SK-N-SH (cell line): ENCODE results near the gene SHROOM3. TPM values are rescaled to one million over a fixed set of nuclear protein-coding genes. Genes with fewer than 3 reads are reported as not detected.

Experiments used
- CTCF ChIA-PET: fragments of 300-600, 350-600 bp; formaldehyde crosslinking; extraction: SDS; loops from one replicate; lab custom pipeline; 2021; lab: Yijun Ruan, JAX
- POLR2A ChIA-PET: fragments of 350-600 bp; sonication (Branson Sonifier 250); formaldehyde crosslinking; extraction: SDS; loops from one replicate; lab custom pipeline; 2020; ENCODE audit warnings: antibody characterized with exemption, inconsistent platforms; lab: Yijun Ruan, JAX
- DNase-seq: peaks from one replicate; pipeline ENCODE4 v3.0.0; 2012
- H2AFZ ChIP-seq: fragments of 200-600 bp; sonication (generic); 2 replicates; pipeline ENCODE4 v1.8.1; 2016; ENCODE audit warnings: antibody characterized with exemption, mild to moderate bottlenecking, low read depth
- H3F3A ChIP-seq: fragments of 200-600 bp; sonication (generic); replicated peaks from 2 replicates; pipeline ENCODE3; 2016; ENCODE audit warnings: antibody characterized with exemption, mild to moderate bottlenecking; ENCODE audit not compliant: insufficient read depth
- H3K27ac ChIP-seq, 2 experiments: fragments of 200-500 bp in 1 of 2; fragments of 200-600 bp in 1 of 2; sonication (Bioruptor generic) in 1 of 2; sonication (generic), shearing (Covaris generic) in 1 of 2; 2 replicates each; pipeline versions ENCODE4 v1.5.1 to v1.6.1; 2014 to 2016; ENCODE audit warnings: low read depth in 2 of 2, inconsistent platforms in 1 of 2, low read length in 1 of 2, mild to moderate bottlenecking in 1 of 2, mixed read lengths in 1 of 2
- H3K27me3 ChIP-seq: fragments of 200-600 bp; sonication (generic), shearing (Covaris generic); 2 replicates; pipeline ENCODE4 v1.6.1; 2016; ENCODE audit warnings: mixed run types; ENCODE audit not compliant: insufficient read depth
- H3K36me3 ChIP-seq, 2 experiments: fragments of 200-500 bp in 1 of 2; fragments of 200-600 bp in 1 of 2; sonication (Bioruptor generic) in 1 of 2; sonication (generic) in 1 of 2; replicated peaks in 1 of 2; 2 replicates each; pipeline versions ENCODE3 to v1.5.1; 2014 to 2016; ENCODE audit warnings: low read length in 1 of 2, mild to moderate bottlenecking in 1 of 2; ENCODE audit not compliant: insufficient read depth in 2 of 2, control insufficient read depth in 1 of 2
- H3K4me1 ChIP-seq, 2 experiments: fragments of 200-500 bp in 1 of 2; fragments of 200-600 bp in 1 of 2; sonication (Bioruptor generic) in 1 of 2; sonication (generic), shearing (Covaris generic) in 1 of 2; 2 replicates each; pipeline versions ENCODE4 v1.5.1 to v1.6.1; 2014 to 2016; ENCODE audit warnings: low read depth in 1 of 2, low read length in 1 of 2, mixed run types in 1 of 2; ENCODE audit not compliant: insufficient read depth in 2 of 2, control insufficient read depth in 1 of 2
- H3K4me2 ChIP-seq: fragments of 200-600 bp; sonication (generic), shearing (Covaris generic); 2 replicates; pipeline ENCODE4 v1.6.1; 2017; ENCODE audit warnings: mixed run types
- H3K4me3 ChIP-seq, 2 experiments: fragments of 200-500 bp in 1 of 2; fragments of 200-600 bp in 1 of 2; sonication (Bioruptor generic) in 1 of 2; sonication (generic), shearing (Covaris generic) in 1 of 2; 2 replicates each; pipeline versions ENCODE4 v1.5.1 to v1.8.1; 2014 to 2016; ENCODE audit warnings: low read depth in 2 of 2, inconsistent platforms in 1 of 2, low read length in 1 of 2, mild to moderate bottlenecking in 1 of 2, mixed read lengths in 1 of 2, moderate library complexity in 1 of 2
- H3K79me2 ChIP-seq: fragments of 200-600 bp; sonication (generic); 2 replicates; pipeline ENCODE4 v1.8.1; 2017; ENCODE audit warnings: mild to moderate bottlenecking; ENCODE audit not compliant: insufficient read depth
- H3K9ac ChIP-seq: fragments of 200-600 bp; sonication (generic); 2 replicates; pipeline ENCODE4 v1.6.1; 2017; ENCODE audit warnings: mixed run types
- H3K9me2 ChIP-seq: fragments of 200-600 bp; sonication (generic); 2 replicates; pipeline ENCODE4 v1.6.1; 2017; ENCODE audit warnings: mixed run types
- H3K9me3 ChIP-seq: fragments of 200-600 bp; sonication (generic); 2 replicates; pipeline ENCODE4 v1.6.1; 2017; ENCODE audit warnings: mixed run types, mild to moderate bottlenecking, moderate library complexity
- H4K20me1 ChIP-seq: fragments of 200-600 bp; sonication (generic); 2 replicates; pipeline ENCODE4 v1.6.1; 2017; ENCODE audit warnings: mild to moderate bottlenecking, mixed run types; ENCODE audit not compliant: insufficient read depth
- GABPA ChIP-seq: IDR thresholded peaks from 2 replicates; pipeline ENCODE4 v1.4.0; 2012; ENCODE audit warnings: low read depth, mild to moderate bottlenecking
- MEF2A ChIP-seq: IDR thresholded peaks from 2 replicates; pipeline ENCODE4 v1.4.0; 2012; ENCODE audit warnings: low read depth, borderline replicate concordance
- POLR2AphosphoS5 ChIP-seq: IDR thresholded peaks from 2 replicates; pipeline ENCODE4 v1.6.1; 2012; ENCODE audit warnings: low read depth, low read length
- RAD21 ChIP-seq: IDR thresholded peaks from 2 replicates; pipeline ENCODE4 v1.6.1; 2012; ENCODE audit warnings: mild to moderate bottlenecking, low read length
- RCOR1 ChIP-seq: fragments of 150-350 bp; IDR thresholded peaks from 2 replicates; pipeline ENCODE4 v1.6.1; 2017; ENCODE audit warnings: antibody characterized with exemption, low read length
- TAF1 ChIP-seq: IDR thresholded peaks from 2 replicates; pipeline ENCODE4 v1.6.1; 2012; ENCODE audit warnings: low read depth, mild to moderate bottlenecking, low read length, moderate library complexity, borderline replicate concordance
- TCF12 ChIP-seq: IDR thresholded peaks from 2 replicates; pipeline ENCODE4 v1.4.0; 2012
- TEAD4 ChIP-seq: IDR thresholded peaks from 2 replicates; pipeline ENCODE4 v1.4.0; 2012; ENCODE audit warnings: mild to moderate bottlenecking, borderline replicate concordance; ENCODE audit not compliant: insufficient read depth
- YY1 ChIP-seq: IDR thresholded peaks from 2 replicates; pipeline ENCODE4 v1.4.0; 2012; ENCODE audit warnings: low read depth, mild to moderate bottlenecking
- WGBS: methylation state at CpG from one replicate; pipeline ENCODE4 v1.1.6; 2017; ENCODE audit warnings: low lambda C conversion rate; 5-methylcytosine and 5-hydroxymethylcytosine counted together
- polyA plus RNA-seq, 3 experiments: library from polyadenylated mRNA; depleted of rRNA; stranded (reverse); fragments of >200 nt; gene quantifications; 2 replicates each; pipeline ENCODE4 v1.2.3, GENCODE V29; 2012
- TF ChIP-seq, protein P1 (sequence below): fragments of 200-600 bp; sonication (generic); IDR thresholded peaks from 2 replicates; pipeline ENCODE4 v1.6.1; 2017; ENCODE audit warnings: antibody characterized with exemption, mild to moderate bottlenecking, moderate library complexity
- TF ChIP-seq, protein P2 (sequence below): IDR thresholded peaks from 2 replicates; pipeline ENCODE4 v1.4.0; 2012; ENCODE audit warnings: low read depth, borderline replicate concordance
- TF ChIP-seq, protein P3 (sequence below): IDR thresholded peaks from 2 replicates; pipeline ENCODE4 v1.4.0; 2012; ENCODE audit warnings: low read depth, borderline replicate concordance
- TF ChIP-seq, protein P4 (sequence below): fragments of 150-350 bp; IDR thresholded peaks from 2 replicates; pipeline ENCODE4 v1.6.1; 2017; ENCODE audit warnings: antibody characterized with exemption, low read length, low read depth, borderline replicate concordance
- TF ChIP-seq, protein P5 (sequence below): fragments of 150-350 bp; IDR thresholded peaks from 2 replicates; pipeline ENCODE4 v1.6.1; 2016; ENCODE audit warnings: mild to moderate bottlenecking, low read depth, low read length
- TF ChIP-seq, protein P6 (sequence below): IDR thresholded peaks from 2 replicates; pipeline ENCODE4 v1.6.1; 2012; ENCODE audit warnings: mild to moderate bottlenecking, low read depth, low read length, moderate library complexity

SHROOM3 gene
- polyA plus RNA-seq, 1 of the 3 experiments (the other 2 are of a cell fraction): 4.3 TPM

DNA sequence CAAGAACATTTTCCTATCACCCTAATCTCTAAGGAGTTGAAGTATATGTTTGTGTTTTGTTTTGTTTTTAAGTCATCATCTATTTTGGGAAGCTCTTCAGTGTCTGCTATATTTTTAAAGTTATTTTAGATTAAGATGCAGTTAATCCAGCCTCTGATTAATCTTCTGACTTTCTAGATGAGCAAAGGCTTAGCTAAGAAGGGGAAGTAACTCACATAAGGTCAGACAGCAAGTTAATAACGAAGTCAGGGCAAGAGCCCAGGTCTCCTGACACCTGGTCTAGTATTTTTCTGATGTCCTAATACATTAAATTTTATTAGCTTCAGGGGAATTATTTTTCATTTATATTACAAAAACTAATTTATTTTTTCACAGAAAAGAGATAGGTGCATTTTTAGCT lies 294.4 kb downstream of the SHROOM3 start:
- DNase-seq: no peak
- Histone ChIP-seq H3K27ac (peak overlapping the region in 1 of 2 experiments; percentile 32; a peak in 2 of 4 replicates), H3K79me2 (peaks cover 57% of the 10 kb centered on the region), H3K9me2 (no peaks in the 10 kb centered on the region), H3F3A (peaks cover 25% of the 10 kb centered on the region), H2AFZ (no peak overlapping the region)
- POLR2A ChIA-PET: no interaction called here
- TF ChIP-seq, protein P1, sequence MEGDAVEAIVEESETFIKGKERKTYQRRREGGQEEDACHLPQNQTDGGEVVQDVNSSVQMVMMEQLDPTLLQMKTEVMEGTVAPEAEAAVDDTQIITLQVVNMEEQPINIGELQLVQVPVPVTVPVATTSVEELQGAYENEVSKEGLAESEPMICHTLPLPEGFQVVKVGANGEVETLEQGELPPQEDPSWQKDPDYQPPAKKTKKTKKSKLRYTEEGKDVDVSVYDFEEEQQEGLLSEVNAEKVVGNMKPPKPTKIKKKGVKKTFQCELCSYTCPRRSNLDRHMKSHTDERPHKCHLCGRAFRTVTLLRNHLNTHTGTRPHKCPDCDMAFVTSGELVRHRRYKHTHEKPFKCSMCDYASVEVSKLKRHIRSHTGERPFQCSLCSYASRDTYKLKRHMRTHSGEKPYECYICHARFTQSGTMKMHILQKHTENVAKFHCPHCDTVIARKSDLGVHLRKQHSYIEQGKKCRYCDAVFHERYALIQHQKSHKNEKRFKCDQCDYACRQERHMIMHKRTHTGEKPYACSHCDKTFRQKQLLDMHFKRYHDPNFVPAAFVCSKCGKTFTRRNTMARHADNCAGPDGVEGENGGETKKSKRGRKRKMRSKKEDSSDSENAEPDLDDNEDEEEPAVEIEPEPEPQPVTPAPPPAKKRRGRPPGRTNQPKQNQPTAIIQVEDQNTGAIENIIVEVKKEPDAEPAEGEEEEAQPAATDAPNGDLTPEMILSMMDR: no peak
- no peak for TF ChIP-seq TEAD4
- TF ChIP-seq, protein P2, sequence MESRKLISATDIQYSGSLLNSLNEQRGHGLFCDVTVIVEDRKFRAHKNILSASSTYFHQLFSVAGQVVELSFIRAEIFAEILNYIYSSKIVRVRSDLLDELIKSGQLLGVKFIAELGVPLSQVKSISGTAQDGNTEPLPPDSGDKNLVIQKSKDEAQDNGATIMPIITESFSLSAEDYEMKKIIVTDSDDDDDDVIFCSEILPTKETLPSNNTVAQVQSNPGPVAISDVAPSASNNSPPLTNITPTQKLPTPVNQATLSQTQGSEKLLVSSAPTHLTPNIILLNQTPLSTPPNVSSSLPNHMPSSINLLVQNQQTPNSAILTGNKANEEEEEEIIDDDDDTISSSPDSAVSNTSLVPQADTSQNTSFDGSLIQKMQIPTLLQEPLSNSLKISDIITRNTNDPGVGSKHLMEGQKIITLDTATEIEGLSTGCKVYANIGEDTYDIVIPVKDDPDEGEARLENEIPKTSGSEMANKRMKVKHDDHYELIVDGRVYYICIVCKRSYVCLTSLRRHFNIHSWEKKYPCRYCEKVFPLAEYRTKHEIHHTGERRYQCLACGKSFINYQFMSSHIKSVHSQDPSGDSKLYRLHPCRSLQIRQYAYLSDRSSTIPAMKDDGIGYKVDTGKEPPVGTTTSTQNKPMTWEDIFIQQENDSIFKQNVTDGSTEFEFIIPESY: no peak
- TF ChIP-seq POLR2AphosphoS5: no peak
- TF ChIP-seq, protein P3, sequence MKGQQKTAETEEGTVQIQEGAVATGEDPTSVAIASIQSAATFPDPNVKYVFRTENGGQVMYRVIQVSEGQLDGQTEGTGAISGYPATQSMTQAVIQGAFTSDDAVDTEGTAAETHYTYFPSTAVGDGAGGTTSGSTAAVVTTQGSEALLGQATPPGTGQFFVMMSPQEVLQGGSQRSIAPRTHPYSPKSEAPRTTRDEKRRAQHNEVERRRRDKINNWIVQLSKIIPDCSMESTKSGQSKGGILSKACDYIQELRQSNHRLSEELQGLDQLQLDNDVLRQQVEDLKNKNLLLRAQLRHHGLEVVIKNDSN: no peak
- no peak for TF ChIP-seq TCF12
- no peak for TF ChIP-seq RAD21
- TF ChIP-seq, protein P4, sequence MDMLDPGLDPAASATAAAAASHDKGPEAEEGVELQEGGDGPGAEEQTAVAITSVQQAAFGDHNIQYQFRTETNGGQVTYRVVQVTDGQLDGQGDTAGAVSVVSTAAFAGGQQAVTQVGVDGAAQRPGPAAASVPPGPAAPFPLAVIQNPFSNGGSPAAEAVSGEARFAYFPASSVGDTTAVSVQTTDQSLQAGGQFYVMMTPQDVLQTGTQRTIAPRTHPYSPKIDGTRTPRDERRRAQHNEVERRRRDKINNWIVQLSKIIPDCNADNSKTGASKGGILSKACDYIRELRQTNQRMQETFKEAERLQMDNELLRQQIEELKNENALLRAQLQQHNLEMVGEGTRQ: no peak
- no peak for TF ChIP-seq RCOR1
- TF ChIP-seq TAF1: no peak
- TF ChIP-seq, protein P5, sequence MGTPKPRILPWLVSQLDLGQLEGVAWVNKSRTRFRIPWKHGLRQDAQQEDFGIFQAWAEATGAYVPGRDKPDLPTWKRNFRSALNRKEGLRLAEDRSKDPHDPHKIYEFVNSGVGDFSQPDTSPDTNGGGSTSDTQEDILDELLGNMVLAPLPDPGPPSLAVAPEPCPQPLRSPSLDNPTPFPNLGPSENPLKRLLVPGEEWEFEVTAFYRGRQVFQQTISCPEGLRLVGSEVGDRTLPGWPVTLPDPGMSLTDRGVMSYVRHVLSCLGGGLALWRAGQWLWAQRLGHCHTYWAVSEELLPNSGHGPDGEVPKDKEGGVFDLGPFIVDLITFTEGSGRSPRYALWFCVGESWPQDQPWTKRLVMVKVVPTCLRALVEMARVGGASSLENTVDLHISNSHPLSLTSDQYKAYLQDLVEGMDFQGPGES: no peak
- TF ChIP-seq, protein P6, sequence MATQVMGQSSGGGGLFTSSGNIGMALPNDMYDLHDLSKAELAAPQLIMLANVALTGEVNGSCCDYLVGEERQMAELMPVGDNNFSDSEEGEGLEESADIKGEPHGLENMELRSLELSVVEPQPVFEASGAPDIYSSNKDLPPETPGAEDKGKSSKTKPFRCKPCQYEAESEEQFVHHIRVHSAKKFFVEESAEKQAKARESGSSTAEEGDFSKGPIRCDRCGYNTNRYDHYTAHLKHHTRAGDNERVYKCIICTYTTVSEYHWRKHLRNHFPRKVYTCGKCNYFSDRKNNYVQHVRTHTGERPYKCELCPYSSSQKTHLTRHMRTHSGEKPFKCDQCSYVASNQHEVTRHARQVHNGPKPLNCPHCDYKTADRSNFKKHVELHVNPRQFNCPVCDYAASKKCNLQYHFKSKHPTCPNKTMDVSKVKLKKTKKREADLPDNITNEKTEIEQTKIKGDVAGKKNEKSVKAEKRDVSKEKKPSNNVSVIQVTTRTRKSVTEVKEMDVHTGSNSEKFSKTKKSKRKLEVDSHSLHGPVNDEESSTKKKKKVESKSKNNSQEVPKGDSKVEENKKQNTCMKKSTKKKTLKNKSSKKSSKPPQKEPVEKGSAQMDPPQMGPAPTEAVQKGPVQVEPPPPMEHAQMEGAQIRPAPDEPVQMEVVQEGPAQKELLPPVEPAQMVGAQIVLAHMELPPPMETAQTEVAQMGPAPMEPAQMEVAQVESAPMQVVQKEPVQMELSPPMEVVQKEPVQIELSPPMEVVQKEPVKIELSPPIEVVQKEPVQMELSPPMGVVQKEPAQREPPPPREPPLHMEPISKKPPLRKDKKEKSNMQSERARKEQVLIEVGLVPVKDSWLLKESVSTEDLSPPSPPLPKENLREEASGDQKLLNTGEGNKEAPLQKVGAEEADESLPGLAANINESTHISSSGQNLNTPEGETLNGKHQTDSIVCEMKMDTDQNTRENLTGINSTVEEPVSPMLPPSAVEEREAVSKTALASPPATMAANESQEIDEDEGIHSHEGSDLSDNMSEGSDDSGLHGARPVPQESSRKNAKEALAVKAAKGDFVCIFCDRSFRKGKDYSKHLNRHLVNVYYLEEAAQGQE: no peak
- no peak for TF ChIP-seq YY1
- no peak for TF ChIP-seq MEF2A
- no peak for TF ChIP-seq GABPA
- TF ChIP-seq, all 33 proteins: peak for 0
- CTCF ChIA-PET: interaction anchor here (0.8 to 1.7 kb wide), 5 partner anchors 9 to 474 kb away, joined by 3 to 4 read pairs (median 3); no protein-coding TSS in a partner anchor
- H3K36me3 ChIP-seq: peaks cover 13 to 16% of the 10 kb centered on the region in 2 experiments
- no peak overlapping the region for H3K4me3 ChIP-seq
- no peaks in the 10 kb centered on the region for H3K9me3 ChIP-seq
- no peak overlapping the region for H3K4me2 ChIP-seq
- no peak overlapping the region for H3K9ac ChIP-seq
- WGBS: 97% methylated on average over 1 of the region's 1 CpG
- H3K4me1 ChIP-seq: peaks cover 11% of the 10 kb centered on the region in 2 experiments; a peak in 2 of 4 replicates
- H4K20me1 ChIP-seq: no peaks in the 10 kb centered on the region
- no peaks in the 10 kb centered on the region for H3K27me3 ChIP-seq
